ENCODE results near the gene SQOR.

- peak in 2 of 3 donors; percentile 26 to 69 for TF ChIP-seq POLR2AphosphoS5 (IDR thresholded peaks at IDR 0.05)
- TF ChIP-seq CTCF (IDR thresholded peaks at IDR 0.05): no peak
Measured at GRCh38 chr15:45648521-45649200, 13.8 kb downstream of the SQOR start.

All from stomach (tissue), 4 donors.